Chondrocyte (in vitro differentiated cells): Measurements from ENCODE around the gene C10orf88. TPM values are rescaled to one million over a fixed set of nuclear protein-coding genes. Genes with fewer than 3 reads are reported as not detected.

ENCODE experiments used
- DNase-seq: peaks from one replicate; pipeline ENCODE4 v3.0.0; 2021; ENCODE audit warnings: mixed read lengths, low spot score
- H3K27ac Mint-ChIP-seq: one replicate; pipeline ENCODE4 v1.8.0; 2021; ENCODE audit warnings: mild to moderate bottlenecking, moderate library complexity, mixed read lengths; ENCODE audit not compliant: unreplicated experiment
- H3K27me3 Mint-ChIP-seq: 2 replicates; pipeline ENCODE4 v1.8.0; 2021; ENCODE audit warnings: low read depth, mixed read lengths
- H3K36me3 Mint-ChIP-seq: 2 replicates; pipeline ENCODE4 v1.8.0; 2021; ENCODE audit warnings: low read depth, mixed read lengths
- H3K4me1 Mint-ChIP-seq: 2 replicates; pipeline ENCODE4 v1.8.0; 2021; ENCODE audit warnings: low read depth, mild to moderate bottlenecking, mixed read lengths
- H3K4me3 Mint-ChIP-seq: one replicate; pipeline ENCODE4 v1.8.0; 2021; ENCODE audit warnings: mild to moderate bottlenecking, moderate library complexity, mixed read lengths; ENCODE audit not compliant: unreplicated experiment
- H3K9me3 Mint-ChIP-seq: 2 replicates; pipeline ENCODE4 v1.8.0; 2021; ENCODE audit warnings: low read depth, mixed read lengths
- CTCF ChIP-seq: fragments of 200-600 bp; sonication (generic); IDR thresholded peaks from 2 replicates; pipeline ENCODE4 v1.5.0; 2021; ENCODE audit warnings: antibody characterized with exemption, mild to moderate bottlenecking, moderate library complexity
- long read RNA-seq: library from polyadenylated mRNA; stranded (forward); transcript quantifications from one replicate; pipeline ENCODE4 v2.0.0, GENCODE V29; 2021
- total RNA-seq: library from RNA; stranded (reverse); gene quantifications from 3 replicates; pipeline ENCODE4 v1.2.1, GENCODE V29; 2021

The C10orf88 gene, protein sequence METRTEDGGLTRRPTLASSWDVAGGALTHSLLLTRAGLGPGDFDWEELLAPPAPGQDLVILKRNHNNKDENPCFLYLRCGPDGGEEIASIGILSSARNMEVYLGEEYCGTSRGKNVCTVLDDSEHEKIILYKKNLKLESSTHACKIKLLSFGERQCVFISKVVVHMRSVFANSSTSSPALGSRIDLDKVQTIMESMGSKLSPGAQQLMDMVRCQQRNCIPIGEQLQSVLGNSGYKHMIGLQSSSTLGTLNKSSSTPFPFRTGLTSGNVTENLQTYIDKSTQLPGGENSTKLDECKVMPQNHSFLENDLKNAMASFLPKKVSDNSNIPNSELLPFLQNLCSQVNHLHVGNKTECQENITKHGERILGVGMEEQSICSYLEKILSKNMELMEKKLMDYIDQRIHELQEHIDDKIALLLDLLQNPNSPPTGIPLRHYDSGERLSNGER
- 11.7 to 15.2 TPM (median 12.5 TPM) in 3 replicates for total RNA-seq
- long read RNA-seq, transcript C10orf88-204 (6 exons, 2,482 nt) = major isoform, 25 of 28 reads
- long read RNA-seq, partial matches to known transcripts = 1 of 28 reads
- long read RNA-seq, other reads (novel, unspliced or antisense) = 2 of 28 reads

DNA sequence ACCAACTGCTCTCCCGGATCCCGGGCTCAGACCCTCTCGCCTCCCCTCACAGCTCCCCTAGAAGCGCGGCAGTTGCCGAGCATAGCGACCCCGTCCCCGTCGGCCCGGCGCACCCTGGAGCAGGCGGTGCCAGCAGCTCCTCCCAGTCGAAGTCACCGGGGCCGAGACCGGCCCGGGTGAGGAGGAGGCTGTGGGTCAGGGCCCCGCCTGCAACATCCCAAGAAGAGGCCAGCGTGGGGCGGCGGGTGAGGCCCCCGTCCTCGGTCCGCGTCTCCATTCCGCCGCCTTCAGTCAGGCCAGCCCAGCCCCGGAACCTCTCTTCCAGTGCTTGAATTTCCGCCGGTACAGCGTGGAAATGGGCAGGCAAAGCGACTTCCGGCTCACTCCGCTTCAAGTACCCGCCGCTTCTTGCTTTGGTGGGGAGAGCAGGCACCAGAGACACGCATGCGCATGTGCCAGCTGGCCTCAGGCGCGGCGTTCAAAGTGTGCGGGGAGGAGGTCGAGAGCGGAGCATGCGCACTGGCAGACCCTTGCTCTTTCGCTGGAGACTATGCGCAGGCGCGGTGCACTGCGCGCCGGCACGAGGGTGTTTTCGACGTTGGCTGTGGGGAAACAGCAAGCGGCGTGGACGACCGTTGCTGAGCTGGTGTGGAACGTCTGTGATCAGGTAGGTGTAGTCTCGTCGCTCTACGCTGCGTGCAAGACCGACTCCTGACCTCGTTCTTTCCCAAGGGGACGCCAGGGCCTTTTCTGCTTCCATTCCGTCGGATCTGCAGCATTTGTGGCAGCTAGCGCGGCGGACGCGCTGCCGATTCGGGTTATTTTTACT is at the start of gene C10orf88:
C10orf88 (minus strand) TSS at position 326 of the 829 bp plus-strand sequence; CDS start at position 277, 49 bp downstream.
- H3K27ac Mint-ChIP-seq = peak within 1 kb of the TSS; percentile 82
- H3K4me1 Mint-ChIP-seq = peaks cover 37% of the 10 kb centered on the region
- H3K4me3 Mint-ChIP-seq = peak within 1 kb of the TSS; percentile 87
- TF ChIP-seq CTCF = no peak
- no peaks in the 10 kb centered on the region for H3K27me3 Mint-ChIP-seq
- DNase-seq = peak; percentile 98
- H3K36me3 Mint-ChIP-seq = no peaks in the 10 kb centered on the region
- no peaks in the 10 kb centered on the region for H3K9me3 Mint-ChIP-seq

DNA sequence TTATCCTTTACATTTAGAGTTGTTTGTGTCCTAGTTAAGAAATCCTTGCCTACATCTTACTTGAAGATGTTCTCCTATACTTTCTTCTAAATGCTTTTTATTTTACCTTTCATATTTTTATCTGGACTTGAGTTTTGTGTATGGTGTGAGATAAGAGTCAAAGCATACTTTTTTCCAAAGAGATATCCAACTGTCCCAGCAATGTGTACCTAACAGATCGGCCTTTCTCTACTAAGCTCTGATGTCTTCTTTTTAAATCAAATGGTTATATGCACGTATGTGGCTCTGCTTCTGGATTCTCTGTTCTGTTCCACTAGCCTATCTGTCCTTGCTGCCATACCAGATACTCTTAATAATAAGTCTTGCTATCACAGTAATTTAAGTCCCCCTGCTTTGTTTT is 47.3 kb upstream of the C10orf88 start:
- no peaks in the 10 kb centered on the region for H3K27me3 Mint-ChIP-seq
- H3K9me3 Mint-ChIP-seq = no peaks in the 10 kb centered on the region
- no peak for DNase-seq
- H3K36me3 Mint-ChIP-seq = no peaks in the 10 kb centered on the region
- no peak overlapping the region for H3K27ac Mint-ChIP-seq
- no peak overlapping the region for H3K4me3 Mint-ChIP-seq
- no peak for TF ChIP-seq CTCF
- H3K4me1 Mint-ChIP-seq = peaks cover 2% of the 10 kb centered on the region

DNA sequence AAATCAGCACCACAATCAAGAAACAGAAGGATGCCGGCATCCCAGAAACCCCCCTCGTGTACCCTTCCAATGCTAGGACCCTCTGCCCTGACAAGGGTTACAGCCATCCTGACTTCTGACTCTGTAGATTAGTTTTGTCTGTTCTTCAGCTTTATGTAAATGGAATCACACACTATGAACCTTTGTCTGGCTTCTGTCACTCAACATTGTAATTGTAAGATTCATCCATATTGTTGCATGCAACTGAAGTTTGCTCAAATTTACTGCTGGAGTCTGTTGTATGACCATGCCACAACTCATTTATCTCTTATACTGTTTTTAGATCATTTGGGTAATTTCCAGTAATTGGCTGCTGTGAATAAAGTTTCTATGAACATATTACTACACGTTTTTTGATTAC is 46.1 kb upstream of the C10orf88 start:
- no peaks in the 10 kb centered on the region for H3K27me3 Mint-ChIP-seq
- TF ChIP-seq CTCF = no peak
- no peak overlapping the region for H3K27ac Mint-ChIP-seq
- peaks cover 2% of the 10 kb centered on the region for H3K36me3 Mint-ChIP-seq
- no peaks in the 10 kb centered on the region for H3K9me3 Mint-ChIP-seq
- H3K4me3 Mint-ChIP-seq = no peak overlapping the region
- no peaks in the 10 kb centered on the region for H3K4me1 Mint-ChIP-seq
- DNase-seq = no peak

GRCh38 chr10:122999347-122999746 is 45.3 kb upstream of the C10orf88 start:
- TF ChIP-seq CTCF = no peak
- no peaks in the 10 kb centered on the region for H3K27me3 Mint-ChIP-seq
- peaks cover 3% of the 10 kb centered on the region for H3K36me3 Mint-ChIP-seq
- no peak overlapping the region for H3K4me3 Mint-ChIP-seq
- H3K4me1 Mint-ChIP-seq = no peaks in the 10 kb centered on the region
- no peak for DNase-seq
- no peak overlapping the region for H3K27ac Mint-ChIP-seq
- no peaks in the 10 kb centered on the region for H3K9me3 Mint-ChIP-seq

- H3K27me3 Mint-ChIP-seq = no peaks in the 10 kb centered on the region
- H3K4me3 Mint-ChIP-seq = no peak overlapping the region
- DNase-seq = no peak
- no peak overlapping the region for H3K27ac Mint-ChIP-seq
- H3K4me1 Mint-ChIP-seq = no peaks in the 10 kb centered on the region
- TF ChIP-seq CTCF = no peak
- H3K9me3 Mint-ChIP-seq = no peaks in the 10 kb centered on the region
- H3K36me3 Mint-ChIP-seq = peaks cover 6% of the 10 kb centered on the region
Observed at GRCh38 chr10:122998934-122999333, 44.9 kb upstream of the C10orf88 start.
